MM.1S (cell line): ENCODE measurements around the gene DDX1.

Experiments
- DNase-seq: peaks from one replicate; pipeline ENCODE4 v3.0.0-alpha.2; 2015
- H2AFZ ChIP-seq: fragments of 300-600 bp; sonication (generic); 2 replicates; pipeline ENCODE4 v1.6.0; 2016; ENCODE audit warnings: antibody characterized with exemption, low read length
- H3F3A ChIP-seq: fragments of 300-600 bp; sonication (generic); 2 replicates; pipeline ENCODE4 v1.6.1; 2016; ENCODE audit warnings: mild to moderate bottlenecking, antibody characterized with exemption, low read length, moderate library complexity, mixed read lengths; ENCODE audit not compliant: insufficient read depth
- H3K27ac ChIP-seq: fragments of 300-600 bp; sonication (generic); 2 replicates; pipeline ENCODE4 v1.5.1; 2016; ENCODE audit warnings: mild to moderate bottlenecking, low read length
- H3K27me3 ChIP-seq: fragments of 300-600 bp; sonication (generic); replicated peaks from 2 replicates; pipeline ENCODE4 v1.6.0; 2016; ENCODE audit warnings: low read length; ENCODE audit not compliant: insufficient read depth
- H3K36me3 ChIP-seq: fragments of 300-600 bp; sonication (generic); replicated peaks from 2 replicates; pipeline ENCODE4 v1.6.1; 2016; ENCODE audit warnings: mild to moderate bottlenecking, low read length, mixed read lengths; ENCODE audit not compliant: insufficient read depth
- H3K4me1 ChIP-seq: fragments of 300-600 bp; sonication (generic); 2 replicates; pipeline ENCODE4 v1.6.1; 2016; ENCODE audit warnings: low read length, mixed read lengths
- H3K4me2 ChIP-seq: fragments of 300-600 bp; sonication (generic); 2 replicates; pipeline ENCODE4 v1.6.0; 2016; ENCODE audit warnings: low read depth, low read length
- H3K4me3 ChIP-seq: fragments of 300-600 bp; sonication (generic); 2 replicates; pipeline ENCODE4 v1.5.1; 2016; ENCODE audit warnings: low read length, mixed read lengths
- H3K79me2 ChIP-seq: fragments of 300-600 bp; sonication (generic); 2 replicates; pipeline ENCODE4 v1.6.1; 2016; ENCODE audit warnings: mixed run types, low read length, mixed read lengths
- H3K9ac ChIP-seq: fragments of 300-600 bp; sonication (generic); 2 replicates; pipeline ENCODE4 v1.6.1; 2016; ENCODE audit warnings: low read length, mixed read lengths
- H3K9me2 ChIP-seq: fragments of 300-600 bp; sonication (generic); replicated peaks from 2 replicates; pipeline ENCODE4 v1.6.1; 2016; ENCODE audit warnings: mild to moderate bottlenecking, low read length, mixed read lengths; ENCODE audit not compliant: insufficient read depth
- H3K9me3 ChIP-seq: fragments of 300-600 bp; sonication (generic); replicated peaks from 2 replicates; pipeline ENCODE4 v1.6.1; 2016; ENCODE audit warnings: mild to moderate bottlenecking, low read length, mixed read lengths; ENCODE audit not compliant: insufficient read depth
- H4K20me1 ChIP-seq: fragments of 300-600 bp; sonication (generic); 2 replicates; pipeline ENCODE4 v1.6.1; 2016; ENCODE audit warnings: mild to moderate bottlenecking, low read length, moderate library complexity, mixed read lengths; ENCODE audit not compliant: insufficient read depth
- CTCF ChIP-seq: fragments of 300-600 bp; sonication (generic); IDR thresholded peaks from 2 replicates; pipeline ENCODE4 v1.5.1; 2016; ENCODE audit warnings: antibody characterized with exemption, low read length, mixed read lengths
- EZH2 ChIP-seq: fragments of 300-600 bp; sonication (generic); optimal IDR thresholded peaks from 2 replicates; pipeline ENCODE3; 2017; ENCODE audit warnings: low read depth, mild to moderate bottlenecking, antibody characterized with exemption, low read length, mixed read lengths
- EZH2phosphoT487 ChIP-seq: fragments of 300-600 bp; sonication (generic); IDR thresholded peaks from 2 replicates; pipeline ENCODE4 v1.6.1; 2018; ENCODE audit warnings: antibody characterized with exemption, low read length

DDX1 gene

GRCh38 chr2:15673919-15674636 lies 82.4 kb downstream of the DDX1 start:
- no peaks in the 10 kb centered on the region for H3K9me2 ChIP-seq
- TF ChIP-seq EZH2 (no peak), EZH2phosphoT487 (no peak), CTCF (no peak)
- DNase-seq = no peak
- no peak overlapping the region for H3K4me2 ChIP-seq
- H3K4me3 ChIP-seq = no peak overlapping the region
- H3K79me2 ChIP-seq = no peaks in the 10 kb centered on the region
- H3K4me1 ChIP-seq = no peaks in the 10 kb centered on the region
- H3K27ac ChIP-seq = no peak overlapping the region
- H3F3A ChIP-seq = no peaks in the 10 kb centered on the region
- no peaks in the 10 kb centered on the region for H3K9me3 ChIP-seq
- no peaks in the 10 kb centered on the region for H3K27me3 ChIP-seq
- H4K20me1 ChIP-seq = no peaks in the 10 kb centered on the region
- no peaks in the 10 kb centered on the region for H3K36me3 ChIP-seq
- H2AFZ ChIP-seq = no peak overlapping the region
- H3K9ac ChIP-seq = no peak overlapping the region

GRCh38 chr2:15674637-15675455 lies 83.2 kb downstream of the DDX1 start:
- Histone ChIP-seq H3K9ac (no peak overlapping the region), H4K20me1 (no peaks in the 10 kb centered on the region), H3K4me3 (no peak overlapping the region), H3F3A (no peaks in the 10 kb centered on the region), H3K4me2 (no peak overlapping the region), H3K79me2 (no peaks in the 10 kb centered on the region), H3K36me3 (no peaks in the 10 kb centered on the region), H3K9me3 (no peaks in the 10 kb centered on the region), H3K9me2 (no peaks in the 10 kb centered on the region), H2AFZ (no peak overlapping the region), H3K4me1 (no peaks in the 10 kb centered on the region), H3K27me3 (no peaks in the 10 kb centered on the region), H3K27ac (no peak overlapping the region)
- DNase-seq = no peak
- TF ChIP-seq EZH2 = no peak
- TF ChIP-seq EZH2phosphoT487 = no peak
- no peak for TF ChIP-seq CTCF

- no peaks in the 10 kb centered on the region for H3K79me2 ChIP-seq
- no peak for DNase-seq
- H3K9me3 ChIP-seq = no peaks in the 10 kb centered on the region
- H3K4me1 ChIP-seq = no peaks in the 10 kb centered on the region
- H3K36me3 ChIP-seq = no peaks in the 10 kb centered on the region
- H3K9me2 ChIP-seq = no peaks in the 10 kb centered on the region
- no peak overlapping the region for H3K9ac ChIP-seq
- H4K20me1 ChIP-seq = no peaks in the 10 kb centered on the region
- no peaks in the 10 kb centered on the region for H3F3A ChIP-seq
- H3K4me2 ChIP-seq = no peak overlapping the region
- no peak overlapping the region for H3K27ac ChIP-seq
- no peak for TF ChIP-seq EZH2phosphoT487
- TF ChIP-seq EZH2 = no peak
- no peak for TF ChIP-seq CTCF
- H3K27me3 ChIP-seq = no peaks in the 10 kb centered on the region
- H2AFZ ChIP-seq = no peak overlapping the region
- H3K4me3 ChIP-seq = no peak overlapping the region
These were observed 84.0 kb downstream of the DDX1 start for GRCh38 chr2:15675456-15676195.
